MM.1S (cell line): ENCODE measurements around the gene B4GALNT1.
"Not testable (repeated sequence)": the region's sequence is repeated elsewhere in the genome, so short reads cannot be mapped to it uniquely, and the experiment has no call there.

Experiments
- CTCF ChIP-seq: fragments of 300-600 bp; sonication (generic); IDR thresholded peaks from 2 replicates; pipeline ENCODE4 v1.5.1; 2016; ENCODE audit warnings: antibody characterized with exemption, low read length, mixed read lengths
- EZH2 ChIP-seq: fragments of 300-600 bp; sonication (generic); optimal IDR thresholded peaks from 2 replicates; pipeline ENCODE3; 2017; ENCODE audit warnings: low read depth, mild to moderate bottlenecking, antibody characterized with exemption, low read length, mixed read lengths

- TF ChIP-seq CTCF, EZH2: not testable (repeated sequence)
These were observed 38.8 kb upstream of the B4GALNT1 start for GRCh38 chr12:57671811-57672210.
